Stimulated activated CD4-positive, alpha-beta T cell treated with anti-CD3 and anti-CD28 coated beads, Interleukin-1b, Interleukin-23, amount 100 ng/mL, for 4 hours (primary cell): ENCODE results near the gene H2BK1.

ENCODE experiments used
- DNase-seq, 2 donors: peaks; one replicate each; pipeline ENCODE4 v3.0.0-alpha.2; 2020; ENCODE audit warnings: low read depth in 2 of 2

H2BK1 gene

GRCh38 chr7:151202836-151203235, 7.5 kb downstream of the H2BK1 start:
- no peak for DNase-seq

DNA sequence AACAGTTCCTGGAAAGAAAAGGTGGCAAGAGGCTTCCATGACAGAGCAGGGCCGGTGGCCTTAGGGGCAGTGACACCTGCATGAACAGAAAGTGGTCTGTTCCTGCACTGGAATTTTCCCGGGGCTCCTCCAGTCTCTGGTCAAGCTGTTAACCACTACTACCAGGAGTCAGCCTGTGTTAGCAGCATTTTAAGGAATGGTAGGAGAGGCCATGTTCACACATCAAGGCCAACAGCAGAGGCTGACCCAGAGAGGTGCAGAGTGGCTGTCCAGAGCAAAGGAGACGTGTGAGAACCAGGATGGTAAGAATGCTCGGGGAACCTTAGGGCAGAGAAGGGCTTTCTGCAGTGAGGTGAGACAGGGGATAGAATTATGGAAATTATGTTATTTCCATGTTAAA, 8.5 kb downstream of the H2BK1 start:
- no peak for DNase-seq

GRCh38 chr7:151201344-151201743, 8.9 kb downstream of the H2BK1 start:
- no peak for DNase-seq

GRCh38 chr7:151198945-151199848, 11.1 kb downstream of the H2BK1 start:
- DNase-seq: no peak

DNA sequence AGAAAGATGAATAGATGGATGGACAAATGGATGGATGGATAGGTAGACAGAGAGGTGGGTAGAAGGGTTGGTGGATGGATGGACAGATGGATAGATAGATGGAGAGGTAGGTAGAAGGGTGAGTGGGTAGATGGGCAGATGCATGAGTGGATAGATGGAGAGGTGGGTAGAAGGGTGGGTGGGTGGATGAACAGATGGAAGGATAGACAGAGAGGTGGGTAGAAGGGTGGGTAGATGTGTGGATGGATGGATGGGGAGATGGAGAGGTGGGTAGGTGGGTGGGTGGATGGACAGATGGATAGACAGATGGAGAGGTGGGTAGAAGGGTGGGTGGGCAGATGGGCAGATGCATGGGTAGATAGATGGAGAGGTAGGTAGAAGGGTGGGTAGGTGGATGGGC, 12.4 kb downstream of the H2BK1 start:
- no peak for DNase-seq

- no peak for DNase-seq
Measured at GRCh38 chr7:151195616-151196450, 14.5 kb downstream of the H2BK1 start.

GRCh38 chr7:151194188-151194587, 16.1 kb downstream of the H2BK1 start:
- DNase-seq: no peak

- DNase-seq: no peak
Measured at GRCh38 chr7:151193203-151193978, 16.9 kb downstream of the H2BK1 start.

DNA sequence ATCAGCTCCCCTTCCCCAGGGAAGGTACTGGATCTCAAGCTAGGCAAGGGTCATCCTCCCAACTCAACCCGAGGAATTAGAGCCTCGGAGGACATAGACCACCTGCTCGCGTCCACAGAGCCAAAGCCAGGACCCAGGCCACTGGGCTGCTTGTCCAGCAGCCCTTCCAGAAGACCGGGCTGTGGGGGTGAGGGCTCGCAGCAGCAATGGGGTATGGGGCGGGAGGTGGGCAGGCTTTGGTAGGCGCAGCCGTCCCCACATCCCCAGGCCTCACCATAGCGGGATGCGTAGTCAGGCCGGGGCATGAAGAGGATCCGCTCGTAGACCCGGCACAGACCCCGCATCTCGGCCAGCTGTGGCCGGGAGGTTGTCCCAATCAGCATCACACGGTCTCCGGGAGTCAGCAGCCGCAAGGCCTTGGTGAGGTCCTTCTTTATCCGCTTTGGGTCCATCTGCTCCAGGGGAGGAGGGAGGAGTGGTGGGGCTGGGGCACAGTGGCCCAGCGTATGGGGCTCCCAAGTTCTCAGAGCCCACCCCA, 18.2 kb downstream of the H2BK1 start:
- no peak for DNase-seq

- DNase-seq: no peak
Measured at GRCh38 chr7:151191544-151191943, 18.7 kb downstream of the H2BK1 start.

DNA sequence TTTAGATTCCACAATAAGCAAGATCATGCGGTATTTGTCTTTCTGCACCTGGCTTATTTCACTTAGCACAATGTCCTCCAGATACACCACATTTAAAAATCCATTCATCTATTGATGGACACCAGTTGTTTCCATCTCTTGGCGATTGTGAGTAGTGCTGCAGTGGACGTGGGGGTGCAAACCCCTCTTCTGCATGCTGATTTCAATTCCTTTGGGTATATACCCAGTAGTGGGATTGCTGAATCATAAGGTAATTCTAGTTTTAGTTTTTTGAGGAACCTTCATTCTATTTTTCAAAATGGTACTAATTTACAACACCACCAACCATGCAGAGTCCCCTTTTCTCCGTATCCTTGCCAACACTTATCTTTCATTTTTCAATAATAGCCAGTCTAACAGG, 21.2 kb downstream of the H2BK1 start:
- DNase-seq: no peak

DNA sequence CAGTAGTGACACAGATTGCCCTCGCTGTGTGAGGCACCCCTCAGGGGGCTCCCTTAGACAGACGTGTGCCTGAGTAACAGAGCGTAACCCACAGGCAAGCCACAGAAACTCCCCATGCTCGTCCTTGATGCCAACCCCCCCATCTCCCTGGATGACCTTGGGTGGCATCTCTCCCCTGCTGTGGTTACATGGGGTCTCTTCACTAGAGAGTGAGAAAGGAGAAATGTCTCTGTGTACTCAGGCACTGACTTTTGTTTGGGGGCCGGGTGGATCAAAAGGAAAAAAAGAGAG, 22.1 kb downstream of the H2BK1 start:
- no peak for DNase-seq

- DNase-seq: no peak
Measured at GRCh38 chr7:151187409-151188251, 22.7 kb downstream of the H2BK1 start.

GRCh38 chr7:151186640-151187408, 23.5 kb downstream of the H2BK1 start, which contains the start of gene ASB10:
ASB10 (minus strand) TSS chr7:151187250; CDS start chr7:151187130, 120 bp downstream.
- DNase-seq: no peak

- no peak for DNase-seq
Measured at GRCh38 chr7:151185762-151186639, 24.3 kb downstream of the H2BK1 start.

DNA sequence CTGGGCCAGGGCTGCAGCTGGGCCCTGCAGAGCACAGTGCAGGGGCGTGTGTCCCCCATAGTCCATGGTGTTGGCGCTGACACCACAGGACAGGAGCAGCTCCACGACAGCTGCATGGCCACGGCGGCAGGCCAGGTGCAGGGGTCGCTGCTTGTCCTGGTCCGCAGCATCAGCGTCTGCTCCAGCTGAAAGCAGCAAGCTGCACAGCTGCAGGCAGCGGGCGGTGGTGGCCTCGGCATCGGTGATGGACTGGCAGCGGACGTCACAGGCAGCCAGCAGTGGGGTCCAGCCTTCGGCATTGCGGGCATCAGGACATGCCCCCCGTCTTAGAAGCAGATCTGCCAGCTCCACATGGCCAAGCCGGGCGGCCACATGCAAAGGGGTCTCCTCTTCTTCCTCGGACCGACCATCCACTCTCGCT, 29.3 kb downstream of the H2BK1 start:
- DNase-seq: no peak

DNA sequence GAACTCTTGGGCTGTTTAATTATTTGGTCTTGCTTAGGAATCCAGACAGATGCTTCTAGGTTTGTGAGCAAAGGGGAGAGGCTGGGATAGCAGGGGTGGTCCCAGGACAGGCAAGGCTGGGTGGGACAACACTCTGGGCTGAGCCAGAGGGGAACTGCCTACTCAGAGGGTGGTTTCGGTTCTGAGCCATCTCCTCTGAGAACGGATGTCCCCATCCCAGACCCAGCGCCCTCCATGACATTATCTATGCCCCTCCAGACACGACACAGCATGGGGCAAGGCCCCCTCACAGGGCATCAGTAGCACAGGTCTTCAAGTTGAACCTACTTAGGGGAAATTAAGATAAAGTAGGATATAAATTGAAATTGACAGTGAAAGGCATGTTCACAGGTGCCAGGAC, 30.3 kb downstream of the H2BK1 start:
- no peak for DNase-seq

GRCh38 chr7:151179287-151179860, 30.9 kb downstream of the H2BK1 start:
- no peak for DNase-seq

GRCh38 chr7:151178831-151179230, 31.5 kb downstream of the H2BK1 start:
- DNase-seq: no peak
